Transverse colon (tissue), 3 donors: ENCODE results near the gene PIH1D2.

ENCODE experiments used
- CTCF ChIP-seq, 5 experiments: fragments of 200-600 bp in 3 of 5; fragments of 450-650 bp in 2 of 5; sonication (generic) in 3 of 5; IDR thresholded peaks; 1 replicate in 2 of 5; 2 replicates in 3 of 5; pipeline ENCODE4 v1.5.1; 2016 to 2017; ENCODE audit warnings: antibody characterized with exemption in 5 of 5, inconsistent platforms in 3 of 5, mild to moderate bottlenecking in 2 of 5, moderate library complexity in 1 of 5
- POLR2A ChIP-seq: fragments of 450-650 bp; IDR thresholded peaks from one replicate; pipeline ENCODE4 v1.6.1; 2016; ENCODE audit warnings: antibody characterized with exemption, mild to moderate bottlenecking, moderate library complexity

GRCh38 chr11:112024773-112025678, 48.8 kb downstream of the PIH1D2 start, which contains the start of gene DLAT:
- TF ChIP-seq CTCF (IDR thresholded peaks at IDR 0.05) (peak in 1 of 5 experiments; percentile 2), POLR2A (peak; percentile 83)
